HG02938 (cell line): ENCODE data around the gene VWA1.
"Not testable (repeated sequence)": the region's sequence is repeated elsewhere in the genome, so short reads cannot be mapped to it uniquely, and the experiment has no call there.

Experiments
- ATAC-seq: cut with Tn5 transposase; IDR thresholded peaks from one replicate; pipeline ENCODE4 v1.9.1; 2021; ENCODE audit warnings: mild to moderate bottlenecking, moderate library complexity; ENCODE audit not compliant: unreplicated experiment

The VWA1 gene

GRCh38 chr1:1402901-1403392 is 32.5 kb upstream of the VWA1 start:
- ATAC-seq, result not testable (repeated sequence)

GRCh38 chr1:1403653-1404052 is 31.8 kb upstream of the VWA1 start:
- ATAC-seq, result no peak

GRCh38 chr1:1406101-1406820 is 29.2 kb upstream of the VWA1 start:
- ATAC-seq, result no peak

- ATAC-seq, result peak; percentile 82
These were observed 28.5 kb upstream of the VWA1 start, which contains the start of gene MRPL20 for GRCh38 chr1:1406821-1407635. Gene MRPL20, minus strand, starts transcription at chr1:1407293. Its CDS starts 76 bp downstream, at chr1:1407217.

- ATAC-seq, result peak; percentile 31
These were observed 27.7 kb upstream of the VWA1 start for GRCh38 chr1:1407636-1408318.

GRCh38 chr1:1410238-1410637 is 25.3 kb upstream of the VWA1 start:
- ATAC-seq, result not testable (repeated sequence)

- no peak for ATAC-seq
These were observed 23.9 kb upstream of the VWA1 start for GRCh38 chr1:1411626-1412025.

GRCh38 chr1:1412311-1412902 is 23.1 kb upstream of the VWA1 start:
- not testable (repeated sequence) for ATAC-seq

GRCh38 chr1:1415751-1416150 is 19.7 kb upstream of the VWA1 start:
- no peak for ATAC-seq

GRCh38 chr1:1417396-1417795 is 18.1 kb upstream of the VWA1 start:
- ATAC-seq, result not testable (repeated sequence)

- not testable (repeated sequence) for ATAC-seq
These were observed 17.5 kb upstream of the VWA1 start for GRCh38 chr1:1417825-1418463.

- no peak for ATAC-seq
These were observed 16.8 kb upstream of the VWA1 start for GRCh38 chr1:1418464-1419362.

- ATAC-seq, result no peak
These were observed 16.1 kb upstream of the VWA1 start for GRCh38 chr1:1419363-1419812.

GRCh38 chr1:1419813-1420653 is 15.5 kb upstream of the VWA1 start:
- no peak for ATAC-seq

GRCh38 chr1:1420654-1421141 is 14.8 kb upstream of the VWA1 start:
- ATAC-seq, result no peak

GRCh38 chr1:1421147-1421906 is 14.2 kb upstream of the VWA1 start, which contains the start of gene ANKRD65:
Gene ANKRD65, minus strand, starts transcription at chr1:1421276. Its CDS starts 271 bp downstream, at chr1:1421005.
- no peak for ATAC-seq

GRCh38 chr1:1421907-1422464 is 13.5 kb upstream of the VWA1 start:
- ATAC-seq, result no peak
